Stimulated activated CD8-positive, alpha-beta memory T cell treated with anti-CD3 and anti-CD28 coated beads, Interleukin-15, amount 100 ng/mL, for 4 hours (primary cell): ENCODE data around the gene YTHDF2.
"Not testable (repeated sequence)": the region's sequence is repeated elsewhere in the genome, so short reads cannot be mapped to it uniquely, and the experiment has no call there.

Source experiments
- DNase-seq, 2 donors: peaks; one replicate each; pipeline ENCODE4 v3.0.0-alpha.2; 2020; ENCODE audit warnings: low read depth in 2 of 2

The YTHDF2 gene

GRCh38 chr1:28736450-28737306 is at the start of gene YTHDF2:
Gene YTHDF2 (plus strand): TSS chr1:28736940. CDS start chr1:28737121, 181 bp downstream.
- DNase-seq = peak; percentile 95 to 96

GRCh38 chr1:28691627-28692026 is 45.1 kb upstream of the YTHDF2 start:
- DNase-seq = not testable (repeated sequence)

- no peak for DNase-seq
Observed at GRCh38 chr1:28703629-28704028, 33.1 kb upstream of the YTHDF2 start.

- no peak for DNase-seq
Observed at GRCh38 chr1:28716336-28716735, 20.4 kb upstream of the YTHDF2 start.

- no peak for DNase-seq
Observed at GRCh38 chr1:28718166-28718565, 18.6 kb upstream of the YTHDF2 start.

- DNase-seq = no peak
Observed at GRCh38 chr1:28718586-28719331, 18.0 kb upstream of the YTHDF2 start.

GRCh38 chr1:28719332-28719619 is 17.5 kb upstream of the YTHDF2 start:
- no peak for DNase-seq

- no peak for DNase-seq
Observed at GRCh38 chr1:28720376-28720775, 16.4 kb upstream of the YTHDF2 start.

GRCh38 chr1:28721927-28722326 is 14.8 kb upstream of the YTHDF2 start:
- not testable (repeated sequence) for DNase-seq

- DNase-seq = not testable (repeated sequence)
Observed at GRCh38 chr1:28725365-28725764, 11.4 kb upstream of the YTHDF2 start.

- DNase-seq = no peak
Observed at GRCh38 chr1:28735961-28736449, 735 bp upstream of the YTHDF2 start.

- DNase-seq = peak in 1 of 2 donors; percentile 22
Observed at GRCh38 chr1:28737307-28738132, 780 bp downstream of the YTHDF2 start.

- no peak for DNase-seq
Observed at GRCh38 chr1:28740118-28740517, 3.4 kb downstream of the YTHDF2 start.

- no peak for DNase-seq
Observed at GRCh38 chr1:28744184-28744583, 7.4 kb downstream of the YTHDF2 start.

GRCh38 chr1:28745653-28746173 is 9.0 kb downstream of the YTHDF2 start:
- DNase-seq = no peak

- DNase-seq = no peak
Observed at GRCh38 chr1:28750330-28750729, 13.6 kb downstream of the YTHDF2 start.

- DNase-seq = not testable (repeated sequence)
Observed at GRCh38 chr1:28750771-28751294, 14.1 kb downstream of the YTHDF2 start.

GRCh38 chr1:28751315-28752060 is 14.7 kb downstream of the YTHDF2 start:
- DNase-seq = no peak

GRCh38 chr1:28755701-28756100 is 19.0 kb downstream of the YTHDF2 start:
- no peak for DNase-seq

- DNase-seq = no peak
Observed at GRCh38 chr1:28756846-28757245, 20.1 kb downstream of the YTHDF2 start.

- DNase-seq = no peak
Observed at GRCh38 chr1:28758420-28758819, 21.7 kb downstream of the YTHDF2 start.
